Activated CD4-positive, alpha-beta T cell treated with anti-CD3 and anti-CD28 coated beads for 36 hours (primary cell): Measurements from ENCODE around the gene PTGES3L. TPM values are rescaled to one million over a fixed set of nuclear protein-coding genes. Genes with fewer than 3 reads are reported as not detected.
A peak's percentile ranks its signal among the peaks of the same experiment; 100 is the strongest.

Experiments
- ATAC-seq: fragments of 200-7000 bp; cut with Tn5 transposase; one replicate; pipeline ENCODE4 v1.10.0; 2021; ENCODE audit warnings: mild to moderate bottlenecking, moderate library complexity
- CTCF ChIA-PET: fragments of 350-600 bp; sonication (Branson Sonifier 250); formaldehyde crosslinking; loops from one replicate; lab custom pipeline; 2021; ENCODE audit warnings: antibody characterized with exemption; lab: Charles Lee
- POLR2A ChIA-PET: fragments of 350-600 bp; sonication (Branson Sonifier 250); formaldehyde crosslinking; loops from one replicate; lab custom pipeline; 2021; ENCODE audit warnings: antibody characterized with exemption, inconsistent platforms; lab: Charles Lee
- DNase-seq: peaks from one replicate; pipeline ENCODE4 v3.0.0-alpha.2; 2020
- H3K27ac Mint-ChIP-seq: one replicate; pipeline ENCODE4 v1.8.0; 2021; ENCODE audit warnings: mixed read lengths
- H3K27me3 Mint-ChIP-seq: one replicate; pipeline ENCODE4 v1.8.0; 2021; ENCODE audit warnings: mixed read lengths
- H3K36me3 Mint-ChIP-seq: one replicate; pipeline ENCODE4 v1.8.0; 2021; ENCODE audit warnings: low read depth, mixed read lengths
- H3K4me1 Mint-ChIP-seq: one replicate; pipeline ENCODE4 v1.8.0; 2021; ENCODE audit warnings: mixed read lengths
- H3K4me3 Mint-ChIP-seq: one replicate; pipeline ENCODE4 v1.8.0; 2021; ENCODE audit warnings: mild to moderate bottlenecking, moderate library complexity, mixed read lengths
- H3K9me3 Mint-ChIP-seq: one replicate; pipeline ENCODE4 v1.8.0; 2021; ENCODE audit warnings: low read depth, mixed read lengths
- intact Hi-C, 2 experiments: fragments of 100-400 bp; cut with DNase I in 1 of 2; cut with micrococcal nuclease in 1 of 2; formaldehyde crosslinking; loops; one replicate each; pipeline versions ENCODE4 v1.14.2 to v1.15.1; 2022 to 2024; cut with DNase I, micrococcal nuclease
- total RNA-seq, 2 experiments: library from RNA; stranded (reverse); gene quantifications; one replicate each; pipeline ENCODE4 v1.2.3, GENCODE V29; 2021

PTGES3L gene
- total RNA-seq, 2 experiments from 2014 or later = 0.21 to 0.90 TPM

DNA sequence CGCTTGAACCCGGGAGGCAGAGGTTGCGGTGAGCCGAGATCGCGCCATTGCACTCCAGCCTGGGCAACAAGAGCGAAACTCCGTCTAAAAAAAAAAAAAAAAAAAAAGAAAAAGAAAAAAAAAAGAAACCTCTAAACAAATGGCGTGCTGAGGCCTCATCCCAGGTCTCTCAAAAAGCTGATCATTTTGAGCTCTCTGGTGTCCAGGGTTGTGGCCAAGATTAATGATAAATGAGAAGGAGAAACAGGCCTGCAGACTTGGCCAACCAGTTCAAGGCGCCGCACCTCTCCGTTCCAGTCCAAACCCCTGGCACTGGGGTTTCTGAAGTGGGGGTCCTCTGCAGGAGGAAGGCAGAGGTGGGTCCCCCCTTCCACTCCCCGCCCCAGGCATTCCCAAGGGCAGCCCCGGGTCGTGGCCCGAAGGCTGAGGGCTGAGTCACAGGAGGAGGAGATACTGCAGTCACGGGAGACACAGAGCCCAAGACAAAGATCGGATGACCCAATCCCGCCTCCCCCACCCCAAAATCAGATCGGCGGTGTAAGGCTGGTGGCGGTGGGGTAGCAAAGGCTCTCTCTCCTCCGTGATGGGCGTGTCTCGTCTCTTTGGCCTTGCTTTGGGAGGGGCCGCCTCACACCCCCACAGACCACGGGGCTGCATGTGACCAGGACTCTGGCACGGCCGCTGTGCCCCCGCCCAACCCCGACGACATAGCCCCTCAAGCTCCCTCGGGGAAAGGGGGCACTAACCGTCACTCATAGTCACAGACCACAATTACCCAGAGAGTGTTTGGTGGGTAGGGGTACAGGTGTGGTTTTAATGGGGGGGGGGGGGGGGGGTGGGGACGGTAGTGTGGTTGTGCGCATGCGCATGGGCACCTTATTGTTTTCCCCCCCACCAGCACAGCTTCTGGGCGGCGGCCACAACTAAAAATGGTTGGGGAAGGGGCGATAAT is 41.2 kb upstream of the PTGES3L start:
- POLR2A ChIA-PET = interaction anchor here (0.6 to 1.8 kb wide), 5 partner anchors 23 to 347 kb away, joined by 4 to 10 read pairs (median 5); partner anchors contain the start of genes RPL27 and VPS25

DNA sequence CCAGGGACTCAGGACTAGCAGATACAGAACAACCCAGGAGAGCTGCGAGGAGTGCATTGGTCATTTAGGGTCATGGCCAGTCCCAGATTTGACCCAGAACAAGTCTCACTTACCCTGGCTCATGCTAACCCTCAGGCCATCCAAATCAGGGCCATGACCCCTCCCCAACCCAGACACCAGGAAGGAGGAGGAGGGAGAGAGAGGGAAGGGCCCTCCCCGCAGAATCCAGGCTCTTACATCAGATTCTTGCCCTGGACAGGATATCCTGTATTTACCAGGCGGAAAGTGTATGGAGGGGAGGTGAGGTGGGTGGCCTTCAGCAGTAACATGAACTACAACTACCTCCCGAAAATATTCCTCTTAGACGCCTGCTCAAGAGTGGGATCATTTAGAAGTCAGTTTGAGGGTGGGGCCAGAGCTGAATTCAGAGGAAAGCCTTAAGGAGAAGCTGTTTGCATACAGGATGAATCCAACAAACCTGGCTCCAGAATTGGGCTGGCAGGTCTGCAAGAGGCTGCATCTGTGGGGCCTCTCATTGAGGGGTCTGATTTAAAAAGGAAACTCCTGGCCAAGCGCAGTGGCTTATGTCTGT is 40.2 kb upstream of the PTGES3L start:
- ChIA-PET CTCF (no interaction called here), POLR2A (interaction anchor here (1.1 kb wide), 1 partner anchor 348 kb away, joined by 5 read pairs; no protein-coding TSS in a partner anchor)
- DNase-seq = no peak
- ATAC-seq = no peak
- Mint-ChIP-seq H3K4me3 (peak overlapping the region; percentile 81), H3K36me3 (no peaks in the 10 kb centered on the region), H3K9me3 (no peaks in the 10 kb centered on the region), H3K27ac (no peak overlapping the region), H3K4me1 (peaks cover 35% of the 10 kb centered on the region), H3K27me3 (no peaks in the 10 kb centered on the region)
- intact Hi-C loops = loop anchor here in 1 of 2 experiments (5.0 kb wide), 3 partner anchors 317 to 462 kb away; partner anchors contain the start of genes DHX8 and PLEKHH3

More for the DNA sequence above, 41.2 kb upstream of the PTGES3L start:
- intact Hi-C loops = loop anchor here in 1 of 2 experiments (5.0 kb wide), 3 partner anchors 316 to 461 kb away; partner anchors contain the start of genes DHX8 and PLEKHH3
- H3K4me1 Mint-ChIP-seq = peaks cover 37% of the 10 kb centered on the region
- peak overlapping the region; percentile 81 for H3K4me3 Mint-ChIP-seq
- peak; percentile 30 for DNase-seq
- CTCF ChIA-PET = interaction anchor here (0.5 to 2.5 kb wide), 2 partner anchors 23 to 93 kb away, joined by 3 to 10 read pairs; partner anchors contain the start of gene RPL27
- H3K9me3 Mint-ChIP-seq = no peaks in the 10 kb centered on the region
- no peak overlapping the region for H3K27ac Mint-ChIP-seq
- no peaks in the 10 kb centered on the region for H3K27me3 Mint-ChIP-seq
- no peak for ATAC-seq
- H3K36me3 Mint-ChIP-seq = no peaks in the 10 kb centered on the region

DNA sequence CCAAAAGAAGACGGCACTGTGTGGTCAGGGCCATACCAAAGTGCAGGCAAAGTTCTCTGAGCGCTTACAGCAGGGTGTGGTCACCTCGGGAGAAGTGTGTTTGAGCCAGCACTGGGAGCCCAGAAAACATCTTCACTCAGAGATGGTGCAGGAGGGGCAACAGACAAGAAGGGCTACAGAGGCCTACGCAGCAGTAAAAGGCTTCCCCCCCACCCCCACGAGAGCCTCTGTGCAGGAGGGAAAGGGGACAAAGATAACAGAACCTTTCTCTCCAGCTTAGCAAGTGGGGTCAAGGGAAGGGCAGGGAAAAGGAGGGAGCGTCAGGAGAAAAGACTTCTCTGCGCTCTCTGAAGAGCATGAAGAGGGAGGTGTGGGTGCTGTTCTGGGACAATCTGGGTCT is 39.5 kb upstream of the PTGES3L start:
- ATAC-seq (no peak), DNase-seq (no peak)
- peaks cover 30% of the 10 kb centered on the region for H3K4me1 Mint-ChIP-seq
- ChIA-PET CTCF (no interaction called here), POLR2A (no interaction called here)
- no peaks in the 10 kb centered on the region for H3K27me3 Mint-ChIP-seq
- H3K36me3 Mint-ChIP-seq = peaks cover 3% of the 10 kb centered on the region
- H3K27ac Mint-ChIP-seq = no peak overlapping the region
- H3K9me3 Mint-ChIP-seq = no peaks in the 10 kb centered on the region
- no peak overlapping the region for H3K4me3 Mint-ChIP-seq
- intact Hi-C loops = no loop called here

DNA sequence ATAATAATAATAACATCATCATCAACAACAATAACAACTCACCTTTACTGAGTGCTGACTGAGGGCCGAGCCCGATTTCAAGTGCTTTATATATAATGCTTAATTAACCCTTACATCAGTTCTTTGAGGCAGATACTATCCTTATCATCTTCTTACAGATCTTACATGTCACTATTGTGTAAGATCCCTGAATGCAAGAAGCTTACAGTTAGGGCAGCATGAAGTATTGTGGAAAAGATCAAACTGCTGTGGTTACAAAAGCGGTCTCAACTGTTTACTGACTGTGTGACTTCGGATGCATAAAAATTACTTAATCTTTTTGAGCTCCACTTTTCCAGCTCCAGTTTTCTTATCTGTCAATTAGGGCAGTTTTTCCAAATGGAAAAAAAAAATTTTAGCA is 39.1 kb upstream of the PTGES3L start:
- Mint-ChIP-seq H3K9me3 (no peaks in the 10 kb centered on the region), H3K4me3 (no peak overlapping the region), H3K27ac (no peak overlapping the region), H3K27me3 (no peaks in the 10 kb centered on the region), H3K36me3 (peaks cover 7% of the 10 kb centered on the region), H3K4me1 (peaks cover 26% of the 10 kb centered on the region)
- CTCF ChIA-PET = no interaction called here
- POLR2A ChIA-PET = no interaction called here
- no peak for DNase-seq
- intact Hi-C loops = no loop called here
- ATAC-seq = no peak

DNA sequence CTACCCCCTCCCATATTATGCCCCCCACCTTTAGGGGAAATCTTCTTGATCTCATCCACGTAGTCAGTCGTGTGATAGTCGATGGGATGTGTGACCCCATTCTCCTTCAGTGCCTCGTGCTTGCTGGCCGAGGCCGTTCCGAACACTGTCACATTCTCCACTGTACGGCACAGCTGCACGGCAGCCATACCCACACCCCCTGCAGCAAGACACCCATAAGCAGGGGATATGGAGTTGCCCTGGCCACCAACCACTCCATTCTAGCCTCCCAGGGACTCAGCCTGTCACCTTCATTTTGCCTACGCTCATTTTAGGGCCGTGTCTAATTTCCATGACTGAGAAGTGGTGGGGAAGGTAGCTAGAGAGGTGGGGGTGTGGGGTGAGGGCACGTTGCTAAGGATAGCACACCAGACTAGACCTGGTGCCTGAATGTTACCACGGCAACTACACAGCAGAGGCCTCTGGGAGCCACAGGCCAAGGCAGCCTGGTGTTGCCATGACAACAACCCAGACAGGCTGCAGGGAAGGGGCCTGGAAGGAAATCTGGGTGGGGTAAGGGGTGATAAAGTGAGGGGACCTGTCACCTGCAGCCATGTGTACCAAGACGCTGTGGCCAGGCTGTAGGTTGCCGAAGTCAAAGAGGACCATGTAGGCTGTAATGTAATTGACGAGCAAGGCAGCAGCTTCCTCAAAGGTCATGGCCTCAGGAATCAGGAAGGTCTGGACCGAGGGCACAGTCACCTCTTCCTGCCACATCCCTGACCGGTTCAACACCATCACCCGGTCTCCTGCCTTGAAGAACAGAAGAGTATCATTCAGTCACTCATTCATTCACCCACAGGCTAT is 38.4 kb upstream of the PTGES3L start:
- POLR2A ChIA-PET = interaction anchor here (1.0 kb wide), 1 partner anchor 12 kb away, joined by 3 read pairs; the partner anchor contains the start of gene IFI35
- Mint-ChIP-seq H3K27me3 (no peaks in the 10 kb centered on the region), H3K36me3 (peaks cover 12% of the 10 kb centered on the region), H3K4me1 (peaks cover 26% of the 10 kb centered on the region), H3K27ac (no peak overlapping the region), H3K9me3 (no peaks in the 10 kb centered on the region), H3K4me3 (no peak overlapping the region)
- intact Hi-C loops = no loop called here
- DNase-seq = peak; percentile 45
- no peak for ATAC-seq
- CTCF ChIA-PET = no interaction called here

DNA sequence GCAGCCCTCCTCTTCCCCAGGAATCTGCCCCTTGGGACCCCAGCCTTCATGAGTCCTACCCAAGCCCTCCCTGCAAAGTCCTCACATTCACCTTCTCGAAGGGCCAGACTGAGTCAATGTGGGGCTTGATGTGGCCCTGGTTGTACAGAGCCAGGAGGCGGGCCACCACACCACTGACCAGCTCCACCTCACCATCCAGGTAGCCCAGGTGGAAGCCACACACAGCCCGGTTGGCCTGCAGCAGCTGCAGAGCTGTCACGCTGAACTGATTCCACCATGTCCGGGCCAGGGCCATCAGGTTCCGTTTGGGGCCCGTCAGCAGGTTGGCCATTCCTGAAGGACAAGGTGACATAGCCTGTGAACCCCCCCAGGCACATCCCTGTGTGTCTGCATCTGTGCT is 36.3 kb upstream of the PTGES3L start:
- Mint-ChIP-seq H3K4me1 (peaks cover 24% of the 10 kb centered on the region), H3K36me3 (peaks cover 18% of the 10 kb centered on the region), H3K27ac (no peak overlapping the region), H3K27me3 (no peaks in the 10 kb centered on the region), H3K9me3 (no peaks in the 10 kb centered on the region), H3K4me3 (no peak overlapping the region)
- ATAC-seq (no peak), DNase-seq (no peak)
- intact Hi-C loops = no loop called here
- ChIA-PET CTCF (no interaction called here), POLR2A (no interaction called here)

DNA sequence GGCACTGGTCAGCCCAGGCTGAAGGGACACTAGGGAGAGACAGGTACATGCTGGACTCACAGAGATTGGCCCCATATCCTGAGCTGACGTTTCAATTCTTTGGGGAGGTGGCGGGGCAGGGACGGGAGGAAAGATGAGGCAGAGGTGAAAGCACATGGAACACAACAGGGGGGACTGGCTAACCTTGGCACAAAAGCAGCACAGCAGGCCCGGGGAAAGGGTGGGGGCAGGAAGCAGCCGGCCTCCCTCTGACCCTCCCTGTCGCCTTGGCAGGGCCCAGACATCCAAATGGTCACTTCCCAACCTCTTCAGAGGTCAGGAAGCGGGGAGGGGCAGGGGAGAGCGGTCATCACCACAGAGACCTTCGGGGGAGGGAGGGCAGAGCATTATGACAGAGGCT is 35.7 kb upstream of the PTGES3L start:
- intact Hi-C loops = no loop called here
- Mint-ChIP-seq H3K36me3 (peaks cover 20% of the 10 kb centered on the region), H3K4me3 (no peak overlapping the region), H3K27me3 (no peaks in the 10 kb centered on the region), H3K4me1 (peaks cover 22% of the 10 kb centered on the region), H3K9me3 (no peaks in the 10 kb centered on the region), H3K27ac (no peak overlapping the region)
- ATAC-seq (no peak), DNase-seq (no peak)
- POLR2A ChIA-PET = no interaction called here
- CTCF ChIA-PET = no interaction called here

DNA sequence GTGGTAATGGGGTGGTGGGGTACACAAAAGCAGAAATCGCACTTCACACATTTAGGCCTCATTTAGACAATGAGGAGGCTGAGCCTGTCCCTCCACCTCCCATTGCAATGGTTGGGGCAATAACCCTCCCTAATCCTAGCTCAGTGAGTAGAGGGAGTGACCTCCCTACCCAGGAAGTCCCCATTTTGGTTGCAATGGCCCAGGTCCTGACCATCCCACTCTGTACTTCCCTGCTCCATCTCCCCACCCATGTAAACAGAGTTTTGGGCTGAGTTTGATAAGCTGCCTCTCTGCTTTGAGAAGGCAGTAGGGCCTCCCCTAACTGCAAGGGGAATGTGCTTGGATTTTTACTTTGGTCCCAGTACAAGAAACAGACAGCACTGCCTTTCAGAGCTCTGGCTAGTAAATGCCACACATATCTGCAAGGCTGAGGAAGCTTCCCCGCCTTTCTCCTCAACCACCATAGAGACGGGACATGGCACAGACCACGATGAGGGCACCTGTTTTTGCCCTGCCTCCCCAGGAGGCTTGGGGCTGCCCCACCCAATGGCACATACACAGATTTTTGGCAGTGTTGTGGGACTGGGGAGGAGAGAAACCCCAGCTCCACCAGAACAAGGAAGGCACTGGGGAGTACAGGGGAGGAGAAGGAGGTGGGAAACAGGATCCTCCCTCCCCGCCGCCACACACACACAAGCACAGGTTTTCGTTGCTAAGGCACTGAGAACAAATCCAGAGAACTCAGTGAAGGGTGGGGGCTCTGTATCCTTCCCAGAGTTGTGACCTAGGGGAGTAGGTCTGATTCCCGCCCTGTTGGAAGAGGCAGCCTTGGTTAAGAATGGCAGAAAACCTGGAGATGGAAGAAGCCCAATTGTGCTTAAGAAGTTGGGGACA is 35.0 kb upstream of the PTGES3L start:
- ATAC-seq (no peak), DNase-seq (no peak)
- H3K27ac Mint-ChIP-seq = no peak overlapping the region
- CTCF ChIA-PET = no interaction called here
- H3K36me3 Mint-ChIP-seq = peaks cover 21% of the 10 kb centered on the region
- H3K4me3 Mint-ChIP-seq = no peak overlapping the region
- no peaks in the 10 kb centered on the region for H3K9me3 Mint-ChIP-seq
- H3K4me1 Mint-ChIP-seq = peaks cover 20% of the 10 kb centered on the region
- POLR2A ChIA-PET = no interaction called here
- no peaks in the 10 kb centered on the region for H3K27me3 Mint-ChIP-seq
- intact Hi-C loops = no loop called here

DNA sequence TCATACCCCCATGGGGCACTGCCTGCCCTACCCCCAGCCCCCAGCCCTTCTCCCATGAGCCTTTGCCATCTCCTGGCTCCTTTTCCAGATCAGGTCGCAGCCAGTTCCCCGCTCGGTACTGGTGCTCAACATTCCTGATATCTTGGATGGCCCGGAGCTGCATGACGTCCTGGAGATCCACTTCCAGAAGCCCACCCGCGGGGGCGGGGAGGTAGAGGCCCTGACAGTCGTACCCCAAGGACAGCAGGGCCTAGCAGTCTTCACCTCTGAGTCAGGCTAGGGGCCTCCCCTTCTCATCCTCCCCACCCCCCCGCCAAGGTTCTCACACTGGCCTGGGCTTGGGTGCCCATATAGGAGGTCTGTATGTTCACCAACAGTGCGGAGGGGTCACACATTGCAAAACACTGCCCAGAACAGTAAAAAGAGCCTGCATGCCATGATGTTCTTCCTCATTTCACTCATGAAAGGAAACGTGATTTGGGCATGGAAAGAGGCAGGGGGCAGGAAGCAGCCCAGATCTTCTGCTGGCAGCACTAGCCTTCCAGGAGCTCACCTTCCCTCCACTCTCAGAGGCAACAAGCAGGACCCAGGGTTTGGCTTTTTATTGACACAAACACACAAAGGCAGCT is 34.3 kb upstream of the PTGES3L start:
- H3K4me3 Mint-ChIP-seq = no peak overlapping the region
- ChIA-PET CTCF (no interaction called here), POLR2A (no interaction called here)
- peaks cover 21% of the 10 kb centered on the region for H3K36me3 Mint-ChIP-seq
- no peak overlapping the region for H3K27ac Mint-ChIP-seq
- DNase-seq (no peak), ATAC-seq (no peak)
- H3K27me3 Mint-ChIP-seq = no peaks in the 10 kb centered on the region
- intact Hi-C loops = no loop called here
- H3K4me1 Mint-ChIP-seq = peaks cover 14% of the 10 kb centered on the region
- H3K9me3 Mint-ChIP-seq = no peaks in the 10 kb centered on the region

DNA sequence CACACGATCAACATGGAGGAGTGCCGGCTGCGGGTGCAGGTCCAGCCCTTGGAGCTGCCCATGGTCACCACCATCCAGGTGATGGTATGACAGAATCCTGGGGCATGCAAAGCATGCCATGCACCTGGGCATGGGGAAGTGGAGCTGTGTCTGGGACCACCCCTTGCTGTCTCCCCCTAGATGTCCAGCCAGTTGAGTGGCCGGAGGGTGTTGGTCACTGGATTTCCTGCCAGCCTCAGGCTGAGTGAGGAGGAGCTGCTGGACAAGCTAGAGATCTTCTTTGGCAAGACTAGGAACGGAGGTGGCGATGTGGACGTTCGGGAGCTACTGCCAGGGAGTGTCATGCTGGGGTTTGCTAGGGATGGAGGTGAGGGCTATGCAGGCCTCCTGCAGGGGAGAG is 33.4 kb upstream of the PTGES3L start:
- peaks cover 9% of the 10 kb centered on the region for H3K4me1 Mint-ChIP-seq
- DNase-seq (no peak), ATAC-seq (no peak)
- no peaks in the 10 kb centered on the region for H3K9me3 Mint-ChIP-seq
- intact Hi-C loops = no loop called here
- POLR2A ChIA-PET = no interaction called here
- no peak overlapping the region for H3K4me3 Mint-ChIP-seq
- no peak overlapping the region for H3K27ac Mint-ChIP-seq
- H3K27me3 Mint-ChIP-seq = no peaks in the 10 kb centered on the region
- peaks cover 21% of the 10 kb centered on the region for H3K36me3 Mint-ChIP-seq
- CTCF ChIA-PET = no interaction called here
